MM.1S (cell line): ENCODE measurements around the gene PRSS8.

Source experiments
- DNase-seq: peaks from one replicate; pipeline ENCODE4 v3.0.0-alpha.2; 2015
- H2AFZ ChIP-seq: fragments of 300-600 bp; sonication (generic); 2 replicates; pipeline ENCODE4 v1.6.0; 2016; ENCODE audit warnings: antibody characterized with exemption, low read length
- H3F3A ChIP-seq: fragments of 300-600 bp; sonication (generic); 2 replicates; pipeline ENCODE4 v1.6.1; 2016; ENCODE audit warnings: mild to moderate bottlenecking, antibody characterized with exemption, low read length, moderate library complexity, mixed read lengths; ENCODE audit not compliant: insufficient read depth
- H3K27ac ChIP-seq: fragments of 300-600 bp; sonication (generic); 2 replicates; pipeline ENCODE4 v1.5.1; 2016; ENCODE audit warnings: mild to moderate bottlenecking, low read length
- H3K27me3 ChIP-seq: fragments of 300-600 bp; sonication (generic); replicated peaks from 2 replicates; pipeline ENCODE4 v1.6.0; 2016; ENCODE audit warnings: low read length; ENCODE audit not compliant: insufficient read depth
- H3K36me3 ChIP-seq: fragments of 300-600 bp; sonication (generic); replicated peaks from 2 replicates; pipeline ENCODE4 v1.6.1; 2016; ENCODE audit warnings: mild to moderate bottlenecking, low read length, mixed read lengths; ENCODE audit not compliant: insufficient read depth
- H3K4me1 ChIP-seq: fragments of 300-600 bp; sonication (generic); 2 replicates; pipeline ENCODE4 v1.6.1; 2016; ENCODE audit warnings: low read length, mixed read lengths
- H3K4me2 ChIP-seq: fragments of 300-600 bp; sonication (generic); 2 replicates; pipeline ENCODE4 v1.6.0; 2016; ENCODE audit warnings: low read depth, low read length
- H3K4me3 ChIP-seq: fragments of 300-600 bp; sonication (generic); 2 replicates; pipeline ENCODE4 v1.5.1; 2016; ENCODE audit warnings: low read length, mixed read lengths
- H3K79me2 ChIP-seq: fragments of 300-600 bp; sonication (generic); 2 replicates; pipeline ENCODE4 v1.6.1; 2016; ENCODE audit warnings: mixed run types, low read length, mixed read lengths
- H3K9ac ChIP-seq: fragments of 300-600 bp; sonication (generic); 2 replicates; pipeline ENCODE4 v1.6.1; 2016; ENCODE audit warnings: low read length, mixed read lengths
- H3K9me2 ChIP-seq: fragments of 300-600 bp; sonication (generic); replicated peaks from 2 replicates; pipeline ENCODE4 v1.6.1; 2016; ENCODE audit warnings: mild to moderate bottlenecking, low read length, mixed read lengths; ENCODE audit not compliant: insufficient read depth
- H3K9me3 ChIP-seq: fragments of 300-600 bp; sonication (generic); replicated peaks from 2 replicates; pipeline ENCODE4 v1.6.1; 2016; ENCODE audit warnings: mild to moderate bottlenecking, low read length, mixed read lengths; ENCODE audit not compliant: insufficient read depth
- H4K20me1 ChIP-seq: fragments of 300-600 bp; sonication (generic); 2 replicates; pipeline ENCODE4 v1.6.1; 2016; ENCODE audit warnings: mild to moderate bottlenecking, low read length, moderate library complexity, mixed read lengths; ENCODE audit not compliant: insufficient read depth
- EZH2 ChIP-seq: fragments of 300-600 bp; sonication (generic); optimal IDR thresholded peaks from 2 replicates; pipeline ENCODE3; 2017; ENCODE audit warnings: low read depth, mild to moderate bottlenecking, antibody characterized with exemption, low read length, mixed read lengths
- EZH2phosphoT487 ChIP-seq: fragments of 300-600 bp; sonication (generic); IDR thresholded peaks from 2 replicates; pipeline ENCODE4 v1.6.1; 2018; ENCODE audit warnings: antibody characterized with exemption, low read length
- TF ChIP-seq, protein P1 (sequence below): fragments of 300-600 bp; sonication (generic); IDR thresholded peaks from 2 replicates; pipeline ENCODE4 v1.5.1; 2016; ENCODE audit warnings: antibody characterized with exemption, low read length, mixed read lengths

Gene PRSS8

DNA sequence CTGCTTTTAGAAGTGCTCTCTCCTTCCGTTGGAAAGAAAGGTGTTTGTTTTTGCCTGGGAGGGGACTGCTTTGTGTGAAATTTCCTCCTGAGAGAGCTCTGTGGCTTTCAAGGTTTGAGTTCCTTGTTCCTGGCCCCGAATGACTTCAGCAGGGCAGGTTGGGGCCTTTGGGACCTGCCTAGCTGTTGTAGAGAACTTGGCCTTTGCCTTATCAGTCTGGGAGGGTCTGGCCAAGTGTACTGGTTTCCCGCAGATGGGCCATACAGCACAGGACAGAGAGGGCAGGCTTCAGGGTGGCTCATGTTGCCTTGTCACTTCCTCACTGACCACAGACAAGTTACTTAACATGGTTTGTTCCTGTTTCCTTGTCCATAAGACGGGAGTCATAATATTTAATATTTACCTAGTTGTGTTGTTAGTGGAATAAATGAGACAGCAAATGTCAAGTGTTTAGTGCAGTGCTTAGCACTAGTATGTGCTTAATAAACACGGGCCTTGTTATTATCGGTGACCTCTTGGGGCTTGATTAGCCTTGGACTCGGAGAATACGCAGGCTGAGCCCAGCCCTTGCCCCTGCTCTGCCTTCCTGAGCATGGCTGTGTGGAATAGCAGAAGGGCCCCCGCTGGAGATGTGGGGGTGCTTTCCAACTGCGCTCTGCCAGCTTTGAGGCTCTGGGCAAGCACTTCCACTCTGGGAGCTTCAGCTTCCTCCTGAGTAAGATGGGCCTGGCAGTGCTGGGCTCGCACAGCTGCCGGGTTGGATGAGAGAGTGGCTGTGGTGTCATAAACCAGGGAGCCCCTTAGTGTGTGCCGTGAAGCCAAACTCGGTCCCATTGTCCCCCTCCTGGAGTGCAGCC is 6.6 kb downstream of the PRSS8 start:
- Histone ChIP-seq H3F3A (no peaks in the 10 kb centered on the region), H3K27ac (no peak overlapping the region), H3K4me3 (no peak overlapping the region), H3K9ac (no peak overlapping the region), H3K79me2 (no peaks in the 10 kb centered on the region), H3K4me2 (no peak overlapping the region), H3K4me1 (no peaks in the 10 kb centered on the region), H3K27me3 (no peaks in the 10 kb centered on the region), H2AFZ (no peak overlapping the region), H3K9me2 (no peaks in the 10 kb centered on the region), H3K36me3 (no peaks in the 10 kb centered on the region), H3K9me3 (no peaks in the 10 kb centered on the region), H4K20me1 (no peaks in the 10 kb centered on the region)
- TF ChIP-seq, protein P1, sequence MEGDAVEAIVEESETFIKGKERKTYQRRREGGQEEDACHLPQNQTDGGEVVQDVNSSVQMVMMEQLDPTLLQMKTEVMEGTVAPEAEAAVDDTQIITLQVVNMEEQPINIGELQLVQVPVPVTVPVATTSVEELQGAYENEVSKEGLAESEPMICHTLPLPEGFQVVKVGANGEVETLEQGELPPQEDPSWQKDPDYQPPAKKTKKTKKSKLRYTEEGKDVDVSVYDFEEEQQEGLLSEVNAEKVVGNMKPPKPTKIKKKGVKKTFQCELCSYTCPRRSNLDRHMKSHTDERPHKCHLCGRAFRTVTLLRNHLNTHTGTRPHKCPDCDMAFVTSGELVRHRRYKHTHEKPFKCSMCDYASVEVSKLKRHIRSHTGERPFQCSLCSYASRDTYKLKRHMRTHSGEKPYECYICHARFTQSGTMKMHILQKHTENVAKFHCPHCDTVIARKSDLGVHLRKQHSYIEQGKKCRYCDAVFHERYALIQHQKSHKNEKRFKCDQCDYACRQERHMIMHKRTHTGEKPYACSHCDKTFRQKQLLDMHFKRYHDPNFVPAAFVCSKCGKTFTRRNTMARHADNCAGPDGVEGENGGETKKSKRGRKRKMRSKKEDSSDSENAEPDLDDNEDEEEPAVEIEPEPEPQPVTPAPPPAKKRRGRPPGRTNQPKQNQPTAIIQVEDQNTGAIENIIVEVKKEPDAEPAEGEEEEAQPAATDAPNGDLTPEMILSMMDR: no peak
- TF ChIP-seq EZH2 (no peak), EZH2phosphoT487 (no peak)
- DNase-seq: no peak

DNA sequence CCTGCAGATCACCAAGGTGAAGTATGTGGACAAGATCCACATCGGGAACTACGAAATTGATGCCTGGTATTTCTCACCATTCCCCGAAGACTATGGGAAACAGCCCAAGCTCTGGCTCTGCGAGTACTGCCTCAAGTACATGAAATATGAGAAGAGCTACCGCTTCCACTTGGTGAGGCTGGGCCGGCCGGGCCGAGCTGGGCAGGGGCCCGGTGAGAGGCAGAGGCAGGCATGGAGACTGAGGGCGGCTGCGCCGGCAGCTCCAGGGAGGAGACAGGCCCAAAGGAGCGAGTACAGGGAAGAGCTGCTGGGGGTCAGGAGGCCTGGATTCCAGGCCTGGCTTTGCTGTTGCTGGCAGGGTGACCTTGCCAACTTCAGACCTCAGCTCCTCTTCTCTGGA is 8.3 kb downstream of the PRSS8 start:
- Histone ChIP-seq H4K20me1 (no peaks in the 10 kb centered on the region), H3K9ac (no peak overlapping the region), H3K4me3 (no peak overlapping the region), H3K4me2 (no peak overlapping the region), H3K27ac (no peak overlapping the region), H3K4me1 (no peaks in the 10 kb centered on the region), H3F3A (no peaks in the 10 kb centered on the region), H3K9me3 (no peaks in the 10 kb centered on the region), H3K27me3 (no peaks in the 10 kb centered on the region), H3K9me2 (no peaks in the 10 kb centered on the region), H3K79me2 (no peaks in the 10 kb centered on the region), H2AFZ (no peak overlapping the region), H3K36me3 (no peaks in the 10 kb centered on the region)
- no peak for TF ChIP-seq EZH2phosphoT487
- TF ChIP-seq, protein P1: no peak
- TF ChIP-seq EZH2: no peak
- DNase-seq: no peak

DNA sequence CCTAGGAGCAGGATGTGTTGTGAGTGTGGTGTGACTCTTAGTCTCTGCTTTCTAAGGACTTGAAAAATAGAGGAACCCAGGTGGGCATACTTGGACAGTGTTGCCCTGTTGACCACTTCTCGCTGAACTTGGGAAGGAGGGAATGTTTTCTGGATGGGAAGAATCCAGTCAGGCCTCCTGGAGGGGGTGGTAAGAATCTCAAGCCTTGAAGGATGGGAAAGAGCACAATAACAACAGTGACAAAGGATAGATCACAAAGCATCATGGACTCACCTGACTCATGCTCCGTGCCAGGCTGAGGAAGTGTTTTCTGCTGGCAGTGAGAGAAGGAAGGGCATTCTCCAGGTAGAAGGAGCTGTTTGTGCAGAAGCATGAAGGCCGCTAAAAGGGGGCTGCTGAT is 9.7 kb downstream of the PRSS8 start:
- no peak overlapping the region for H3K27ac ChIP-seq
- no peak overlapping the region for H3K4me3 ChIP-seq
- no peaks in the 10 kb centered on the region for H3K27me3 ChIP-seq
- no peaks in the 10 kb centered on the region for H4K20me1 ChIP-seq
- H3K9me2 ChIP-seq: no peaks in the 10 kb centered on the region
- H3K36me3 ChIP-seq: no peaks in the 10 kb centered on the region
- no peaks in the 10 kb centered on the region for H3K79me2 ChIP-seq
- H3K4me2 ChIP-seq: no peak overlapping the region
- H3K9me3 ChIP-seq: no peaks in the 10 kb centered on the region
- no peak overlapping the region for H2AFZ ChIP-seq
- H3F3A ChIP-seq: no peaks in the 10 kb centered on the region
- TF ChIP-seq, protein P1: no peak
- TF ChIP-seq EZH2 (no peak), EZH2phosphoT487 (no peak)
- no peaks in the 10 kb centered on the region for H3K4me1 ChIP-seq
- no peak for DNase-seq
- H3K9ac ChIP-seq: no peak overlapping the region
